ENCODE results near the gene MGAT3. TPM values are rescaled to one million over a fixed set of nuclear protein-coding genes. Genes with fewer than 3 reads are reported as not detected.

The MGAT3 gene
- total RNA-seq, 4 donors from 2014 or later, result 1.2 to 7.1 (median 3.6) TPM

DNA sequence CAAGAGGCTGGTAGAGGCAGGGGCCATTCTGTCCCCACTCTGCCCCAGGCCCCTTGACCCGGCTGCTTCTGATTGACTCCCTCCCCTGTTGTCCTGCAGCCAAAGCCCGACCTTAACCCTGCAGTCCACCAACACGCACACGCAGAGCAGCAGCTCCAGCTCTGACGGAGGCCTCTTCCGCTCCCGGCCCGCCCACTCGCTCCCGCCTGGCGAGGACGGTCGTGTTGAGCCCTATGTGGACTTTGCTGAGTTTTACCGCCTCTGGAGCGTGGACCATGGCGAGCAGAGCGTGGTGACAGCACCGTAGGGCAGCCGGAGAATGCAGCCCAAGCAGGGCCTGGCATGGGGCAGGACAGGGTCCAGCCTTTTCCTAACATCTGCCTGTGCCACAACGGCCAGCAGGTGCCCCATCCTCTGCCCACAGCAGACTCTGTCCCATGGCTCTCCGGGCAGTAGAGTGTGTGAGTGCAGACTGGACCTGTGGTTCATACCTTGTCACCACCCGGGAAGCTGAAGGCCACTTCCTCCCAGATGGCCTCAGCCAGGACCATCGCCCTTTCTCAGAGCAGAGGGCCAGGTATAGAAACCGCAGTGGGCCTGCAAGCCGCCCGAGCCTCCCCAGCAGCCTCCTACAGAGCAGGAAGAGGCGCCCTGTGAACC lies 26.8 kb upstream of the MGAT3 start:
- TF ChIP-seq POLR2A (IDR thresholded peaks at IDR 0.05; ENCODE audit: low read depth) (no peak), EP300 (IDR thresholded peaks at IDR 0.05) (no peak), POLR2AphosphoS5 (IDR thresholded peaks at IDR 0.05) (no peak)
- TF ChIP-seq, protein P1, sequence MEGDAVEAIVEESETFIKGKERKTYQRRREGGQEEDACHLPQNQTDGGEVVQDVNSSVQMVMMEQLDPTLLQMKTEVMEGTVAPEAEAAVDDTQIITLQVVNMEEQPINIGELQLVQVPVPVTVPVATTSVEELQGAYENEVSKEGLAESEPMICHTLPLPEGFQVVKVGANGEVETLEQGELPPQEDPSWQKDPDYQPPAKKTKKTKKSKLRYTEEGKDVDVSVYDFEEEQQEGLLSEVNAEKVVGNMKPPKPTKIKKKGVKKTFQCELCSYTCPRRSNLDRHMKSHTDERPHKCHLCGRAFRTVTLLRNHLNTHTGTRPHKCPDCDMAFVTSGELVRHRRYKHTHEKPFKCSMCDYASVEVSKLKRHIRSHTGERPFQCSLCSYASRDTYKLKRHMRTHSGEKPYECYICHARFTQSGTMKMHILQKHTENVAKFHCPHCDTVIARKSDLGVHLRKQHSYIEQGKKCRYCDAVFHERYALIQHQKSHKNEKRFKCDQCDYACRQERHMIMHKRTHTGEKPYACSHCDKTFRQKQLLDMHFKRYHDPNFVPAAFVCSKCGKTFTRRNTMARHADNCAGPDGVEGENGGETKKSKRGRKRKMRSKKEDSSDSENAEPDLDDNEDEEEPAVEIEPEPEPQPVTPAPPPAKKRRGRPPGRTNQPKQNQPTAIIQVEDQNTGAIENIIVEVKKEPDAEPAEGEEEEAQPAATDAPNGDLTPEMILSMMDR (IDR thresholded peaks at IDR 0.05), result no peak
- Histone ChIP-seq H3K27me3 (no peaks in the 10 kb centered on the region), H3K9me3 (no peaks in the 10 kb centered on the region), H3K4me3 (no peak overlapping the region), H3K36me3 (peaks cover 49 to 96% (median 77%) of the 10 kb centered on the region in 4 donors), H3K27ac (replicated peaks in 1 of 4) (peak overlapping the region; percentile 69 to 77 (median 72)), H3K4me1 (peaks cover 22 to 32% (median 30%) of the 10 kb centered on the region in 4 donors)
- intact Hi-C loops (cut with DNase I), result loop anchor here (10.0 kb wide), 1 partner anchor 95 kb away; the partner anchor contains the start of gene ATF4
- DNase-seq (ENCODE audit: extremely low spot score), result no peak
- 92% methylated on average over 25 of the region's 27 CpGs for WGBS

DNA sequence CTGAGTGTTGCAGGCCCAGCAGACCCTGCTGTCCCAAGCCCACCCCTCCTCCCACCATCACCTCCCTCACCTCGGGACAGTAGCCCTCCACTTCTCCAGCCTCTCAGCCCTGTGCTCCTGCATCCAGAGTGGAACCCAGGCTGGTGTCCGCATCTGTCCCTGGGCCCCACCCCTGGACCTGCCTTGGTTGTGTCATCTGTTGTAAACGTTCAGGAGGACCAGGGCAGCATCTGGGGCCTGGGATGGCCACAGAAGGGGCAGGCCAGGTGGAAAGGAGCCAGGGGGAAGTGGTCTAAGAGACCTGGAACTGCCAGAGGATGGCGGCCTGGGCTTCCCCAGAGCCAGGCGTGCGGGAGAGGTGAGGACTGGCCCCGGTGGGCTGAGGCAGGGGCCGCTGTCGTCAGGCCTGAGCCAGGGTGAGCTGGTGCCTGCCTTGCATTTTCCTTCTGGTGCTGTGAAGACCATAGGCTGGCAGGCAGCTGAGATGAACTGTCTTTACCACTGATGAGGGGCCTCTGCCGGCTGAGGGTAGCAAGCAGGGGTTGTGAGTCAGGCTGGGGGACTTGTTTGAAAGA lies 26.1 kb upstream of the MGAT3 start:
- intact Hi-C loops (cut with DNase I), result loop anchor here (10.0 kb wide), 1 partner anchor 94 kb away; the partner anchor contains the start of gene ATF4
- H3K4me1 ChIP-seq, result peaks cover 22 to 32% (median 30%) of the 10 kb centered on the region in 4 donors
- peak overlapping the region; percentile 69 to 77 (median 72) for H3K27ac ChIP-seq (replicated peaks in 1 of 4)
- no peak for DNase-seq (ENCODE audit: extremely low spot score)
- WGBS, result 76% methylated on average over 10 of the region's 10 CpGs
- H3K9me3 ChIP-seq, result no peaks in the 10 kb centered on the region
- H3K27me3 ChIP-seq, result no peaks in the 10 kb centered on the region
- H3K36me3 ChIP-seq, result peaks cover 49 to 96% (median 75%) of the 10 kb centered on the region in 4 donors
- TF ChIP-seq POLR2A (IDR thresholded peaks at IDR 0.05; ENCODE audit: low read depth), result no peak
- no peak for TF ChIP-seq POLR2AphosphoS5 (IDR thresholded peaks at IDR 0.05)
- no peak for TF ChIP-seq EP300 (IDR thresholded peaks at IDR 0.05)
- TF ChIP-seq, protein P1 (IDR thresholded peaks at IDR 0.05), result no peak
- H3K4me3 ChIP-seq, result no peak overlapping the region

DNA sequence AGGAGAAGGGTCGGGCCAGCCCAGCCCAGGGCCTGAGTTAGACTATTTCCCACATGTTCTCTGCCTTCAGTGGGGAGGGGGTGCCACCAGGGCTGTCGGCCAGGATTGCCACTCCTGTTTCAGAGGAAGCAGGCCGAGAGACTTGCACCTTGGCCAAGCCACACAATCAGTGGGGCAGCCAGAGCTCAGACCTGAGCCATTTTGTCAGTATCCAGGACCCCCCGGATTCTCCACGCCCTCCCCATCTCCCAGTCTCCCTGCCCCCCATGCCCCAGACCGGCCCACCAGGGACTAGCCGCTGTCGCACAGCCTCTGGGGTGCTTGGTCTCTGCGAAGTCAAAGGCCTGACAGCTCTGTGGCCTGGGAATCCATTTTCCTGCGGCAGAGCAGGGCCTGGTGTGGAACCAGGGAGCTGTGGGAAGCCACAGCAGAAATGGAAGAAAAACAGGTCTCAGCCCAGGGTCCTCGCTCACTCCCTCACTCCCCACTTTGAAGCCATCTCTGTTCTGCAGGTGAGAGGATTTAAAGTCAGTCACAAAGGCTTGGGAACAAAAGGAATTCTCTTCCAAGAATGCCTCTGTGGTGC lies 25.5 kb upstream of the MGAT3 start:
- Histone ChIP-seq H3K9me3 (no peaks in the 10 kb centered on the region), H3K4me3 (no peak overlapping the region), H3K27me3 (no peaks in the 10 kb centered on the region), H3K36me3 (peaks cover 49 to 90% (median 69%) of the 10 kb centered on the region in 4 donors), H3K27ac (replicated peaks in 1 of 4) (peak overlapping the region; percentile 69 to 77 (median 72)), H3K4me1 (peaks cover 22 to 32% (median 30%) of the 10 kb centered on the region in 4 donors)
- DNase-seq (ENCODE audit: extremely low spot score), result no peak
- WGBS, result 81% methylated on average over 10 of the region's 11 CpGs
- intact Hi-C loops (cut with DNase I), result loop anchor here (10.0 kb wide), 1 partner anchor 93 kb away; the partner anchor contains the start of gene ATF4
- TF ChIP-seq POLR2A (IDR thresholded peaks at IDR 0.05; ENCODE audit: low read depth), result no peak
- TF ChIP-seq, protein P1 (IDR thresholded peaks at IDR 0.05), result no peak
- no peak for TF ChIP-seq EP300 (IDR thresholded peaks at IDR 0.05)
- TF ChIP-seq POLR2AphosphoS5 (IDR thresholded peaks at IDR 0.05), result no peak

DNA sequence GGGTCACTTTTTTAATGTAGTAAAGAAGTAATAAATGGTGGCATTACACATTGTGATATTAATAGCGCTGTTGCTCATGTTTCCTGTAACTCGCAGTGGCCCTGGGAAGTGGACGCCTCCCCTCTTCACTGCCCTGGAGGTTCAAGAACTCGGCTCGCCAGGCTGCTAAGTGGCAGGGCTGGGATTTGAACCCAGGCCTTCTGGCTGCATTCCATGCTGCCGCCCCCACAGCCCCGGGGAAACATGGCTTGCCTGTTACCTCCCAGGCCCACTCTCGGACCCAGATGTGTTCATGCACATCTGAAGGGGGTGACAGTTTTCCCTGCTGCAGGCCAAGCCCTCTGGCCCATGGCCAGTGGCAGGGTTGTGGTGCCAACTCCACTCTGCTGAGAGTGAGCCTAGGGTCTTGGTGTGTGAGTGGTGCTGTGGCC lies 25.0 kb upstream of the MGAT3 start:
- Histone ChIP-seq H3K27me3 (no peaks in the 10 kb centered on the region), H3K9me3 (no peaks in the 10 kb centered on the region), H3K4me3 (no peak overlapping the region), H3K4me1 (peaks cover 24 to 35% (median 30%) of the 10 kb centered on the region in 4 donors), H3K36me3 (peaks cover 45 to 85% (median 64%) of the 10 kb centered on the region in 4 donors), H3K27ac (replicated peaks in 1 of 4) (peak overlapping the region; percentile 69 to 77 (median 72))
- peak; percentile 35 to 56 for TF ChIP-seq POLR2AphosphoS5 (IDR thresholded peaks at IDR 0.05)
- TF ChIP-seq EP300 (IDR thresholded peaks at IDR 0.05), result no peak
- intact Hi-C loops (cut with DNase I), result loop anchor here (10.0 kb wide), 1 partner anchor 93 kb away; the partner anchor contains the start of gene ATF4
- 55% methylated on average over 8 of the region's 8 CpGs for WGBS
- DNase-seq (ENCODE audit: extremely low spot score), result no peak
